AG20443 (cell line): Measurements from ENCODE around the gene DOCK8.

Experiments
- DNase-seq: peaks from one replicate; pipeline ENCODE4 v3.0.0; 2012; ENCODE audit warnings: low spot score, mixed read lengths

DOCK8 gene

DNA sequence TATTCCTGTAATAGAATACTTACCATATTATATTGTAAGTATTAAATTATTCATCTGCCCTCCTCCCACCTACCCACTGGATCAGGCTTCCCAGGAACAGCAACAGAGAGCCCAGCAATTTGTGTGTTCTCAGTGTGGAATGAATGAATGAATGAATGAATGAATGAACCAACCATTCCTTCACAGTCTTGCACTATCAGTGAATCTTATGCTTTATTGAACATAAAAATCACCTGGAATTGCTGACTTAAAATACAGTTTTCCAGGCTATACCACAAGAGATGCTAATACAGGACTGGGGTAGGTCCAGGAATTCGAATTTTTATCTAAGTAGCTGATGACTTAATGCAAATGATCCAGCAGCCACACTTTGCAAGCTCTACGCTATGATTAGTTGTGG lies 51.6 kb downstream of the DOCK8 start:
- DNase-seq = no peak

DNA sequence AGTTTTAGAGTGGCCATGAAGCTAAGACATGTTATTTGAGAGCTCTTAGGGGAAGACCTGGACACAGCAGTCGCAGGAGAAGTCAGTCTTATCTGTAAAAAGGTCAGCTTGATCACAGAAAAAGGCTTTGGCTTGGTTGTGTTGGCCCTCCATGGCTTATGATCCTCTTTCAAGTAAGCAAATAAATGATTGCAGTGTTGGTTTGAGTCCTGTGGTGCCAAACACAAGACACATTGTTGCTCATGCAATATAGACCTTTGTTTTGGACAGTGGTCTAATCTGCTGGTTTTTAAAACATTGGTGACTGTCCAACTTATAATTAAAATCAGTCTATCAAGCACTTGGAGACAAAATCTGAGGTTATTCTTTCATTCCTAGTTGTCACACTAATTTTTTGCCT lies 54.0 kb downstream of the DOCK8 start:
- DNase-seq = no peak

DNA sequence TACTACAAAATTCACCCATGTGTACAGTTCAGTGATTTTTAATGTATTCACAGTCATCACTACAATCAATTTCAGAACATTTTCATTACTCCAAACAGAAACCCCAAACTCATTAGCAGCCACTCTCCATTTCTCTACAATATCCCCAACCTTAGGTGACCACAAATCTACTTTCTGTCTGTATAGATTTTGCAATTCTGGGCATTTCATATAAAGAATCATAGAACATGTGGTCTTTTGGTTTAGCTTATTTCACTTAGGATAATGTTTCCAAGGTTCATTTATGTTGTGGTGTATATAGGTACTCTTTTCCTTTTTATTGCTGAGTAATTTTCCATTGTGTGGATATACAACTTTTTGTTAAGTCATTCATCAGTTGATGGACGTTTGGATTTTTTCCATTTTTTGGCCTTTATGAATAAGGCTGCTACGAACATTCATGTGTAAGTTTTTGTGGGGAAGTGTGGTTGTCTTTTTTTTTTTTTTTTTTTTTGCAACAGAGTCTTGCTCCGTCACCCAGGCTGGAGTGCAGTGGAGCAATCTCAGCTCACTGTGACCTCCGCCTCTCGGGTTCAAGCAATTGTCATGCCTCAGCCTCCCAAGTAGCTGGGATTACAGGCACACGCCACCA lies 54.5 kb downstream of the DOCK8 start:
- DNase-seq = no peak

DNA sequence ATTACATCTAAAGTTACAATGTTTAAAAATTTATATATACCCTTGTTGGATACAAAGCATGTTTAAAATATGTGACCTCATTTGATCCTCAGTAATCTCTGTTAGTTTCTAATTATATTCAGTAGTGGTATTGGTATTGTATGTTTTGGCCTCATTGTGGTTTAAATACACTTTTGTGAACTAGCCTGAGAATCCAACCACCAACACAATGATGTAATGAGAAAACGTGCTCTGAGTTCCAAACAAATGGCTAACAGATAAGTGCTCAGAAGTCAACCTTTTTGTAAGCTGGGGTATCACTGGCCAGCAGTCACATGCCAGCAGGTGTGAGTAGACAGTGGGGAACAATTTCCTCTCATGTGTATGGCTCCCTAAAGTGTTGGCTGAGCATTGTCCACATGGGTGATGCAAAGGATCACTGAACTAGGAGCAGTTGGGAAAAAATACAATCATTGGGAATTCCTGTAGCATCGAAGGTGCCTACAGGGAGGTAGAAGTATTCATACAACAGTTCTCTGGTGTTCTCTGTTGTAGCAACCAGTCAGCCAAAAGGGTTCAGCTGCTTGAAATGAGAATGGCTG lies 56.1 kb downstream of the DOCK8 start:
- DNase-seq = no peak

DNA sequence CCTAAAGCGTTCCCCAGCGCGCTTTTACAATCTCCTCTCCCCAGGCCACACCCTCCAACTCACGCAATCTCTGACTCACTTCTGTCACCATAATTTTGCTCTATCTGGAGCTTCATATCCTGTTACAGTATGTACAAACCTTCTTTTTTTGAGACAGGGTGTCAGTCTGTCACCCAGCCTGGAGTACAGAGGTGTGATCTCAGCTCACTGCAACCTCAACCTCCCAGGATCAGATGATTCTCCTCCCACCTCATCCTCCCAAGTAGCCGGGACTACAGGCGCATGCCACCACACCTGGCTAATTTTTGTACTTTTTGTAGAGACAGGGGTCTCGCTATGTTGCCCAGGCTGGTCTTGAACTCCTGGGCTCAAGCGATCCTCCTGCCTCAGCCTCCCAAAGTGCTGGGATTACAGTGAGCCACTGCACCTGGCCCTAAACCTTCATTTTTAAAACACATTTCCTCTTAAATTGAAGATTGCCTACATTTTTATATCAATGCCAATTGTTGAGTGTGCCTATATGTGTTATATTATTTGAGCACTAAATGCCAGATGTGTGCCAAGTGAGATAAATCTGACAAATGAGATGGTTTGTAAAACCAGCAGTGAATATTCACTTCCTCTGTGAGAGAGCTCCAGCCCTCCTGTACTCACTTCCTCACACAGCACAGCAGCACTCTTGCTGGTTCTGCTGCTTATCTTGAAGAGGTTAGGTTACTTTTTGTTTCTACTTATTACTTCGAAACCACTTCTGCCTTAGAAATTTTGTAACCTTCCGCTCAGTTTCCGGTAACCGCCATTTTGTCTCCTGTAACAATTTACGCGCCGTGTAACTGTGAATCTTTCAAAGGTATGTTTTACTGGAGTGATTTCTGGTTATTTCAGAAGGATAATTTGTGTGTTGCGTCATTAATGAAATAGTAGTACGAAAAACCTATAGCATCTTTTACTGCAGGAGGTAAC lies 57.9 kb downstream of the DOCK8 start:
- no peak for DNase-seq

DNA sequence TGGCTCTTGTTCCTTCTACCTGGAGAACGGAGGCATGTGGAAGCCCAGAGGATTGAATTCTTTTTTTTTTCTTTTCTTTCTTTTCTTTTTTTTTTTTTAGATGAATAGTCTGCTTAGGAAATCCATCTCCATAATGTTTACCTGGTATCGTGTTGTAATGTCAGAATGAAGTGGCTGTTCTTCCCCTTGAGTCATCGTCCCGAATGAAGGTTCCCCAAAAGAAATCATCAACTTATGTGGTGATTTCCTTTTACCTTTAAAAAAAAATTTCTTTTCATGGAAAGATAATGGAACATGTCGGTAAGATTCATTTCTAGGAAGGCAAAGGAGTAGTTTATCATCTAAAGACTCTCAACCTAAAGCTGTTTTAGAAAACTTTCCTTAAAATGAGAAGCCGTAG lies 59.7 kb downstream of the DOCK8 start:
- DNase-seq = no peak

DNA sequence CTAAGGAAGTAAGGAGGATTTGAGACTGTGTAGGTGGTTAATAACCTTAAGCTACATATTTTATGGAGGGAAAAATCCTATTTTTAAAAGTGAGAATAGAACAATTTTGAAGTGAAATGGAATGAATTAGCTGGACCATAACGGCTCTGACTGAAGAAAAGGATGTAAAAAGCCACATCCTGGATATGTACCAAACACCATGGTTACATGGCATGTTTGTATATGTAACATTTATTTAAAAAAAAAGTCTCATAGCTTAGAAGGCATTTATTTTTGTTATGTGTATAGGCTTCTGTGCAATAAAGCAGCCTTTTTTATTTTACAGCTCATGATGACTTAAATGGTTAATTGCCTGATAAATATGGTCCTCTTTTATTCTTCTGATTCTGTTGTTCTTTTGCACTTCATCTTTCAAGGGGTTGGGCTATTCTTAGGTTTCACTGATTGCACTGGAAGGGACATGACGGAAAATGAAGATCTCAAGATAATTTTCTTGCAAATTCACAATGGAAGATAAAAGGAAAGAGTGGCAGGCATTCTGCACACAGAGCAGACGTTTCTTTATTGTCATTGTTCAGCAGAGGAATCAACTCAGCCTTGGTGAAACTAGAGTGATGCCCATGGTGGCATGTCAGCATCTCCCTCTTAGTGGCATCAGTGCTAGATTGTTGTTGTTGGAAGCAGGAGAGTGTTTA lies 63.1 kb downstream of the DOCK8 start:
- DNase-seq = no peak

DNA sequence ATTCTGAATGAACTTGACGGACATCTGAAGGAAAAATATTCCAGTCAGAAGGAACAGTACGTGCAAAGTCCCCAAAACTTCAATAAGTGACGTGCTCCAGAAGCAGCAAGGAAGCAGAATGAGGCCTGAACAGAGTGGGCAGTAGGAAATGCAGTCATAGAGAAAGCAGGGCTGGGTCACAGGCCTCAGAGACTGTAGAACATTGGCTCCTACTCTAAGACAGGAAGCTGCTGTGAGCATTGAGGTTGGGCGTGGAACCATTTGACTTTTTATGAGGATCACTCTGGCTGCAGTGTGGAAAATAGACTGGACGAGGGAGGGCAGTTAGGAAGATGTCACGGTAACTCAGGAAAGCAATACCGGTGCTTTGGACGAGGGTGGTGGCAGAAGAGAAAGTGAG lies 64.0 kb downstream of the DOCK8 start:
- DNase-seq = no peak

DNA sequence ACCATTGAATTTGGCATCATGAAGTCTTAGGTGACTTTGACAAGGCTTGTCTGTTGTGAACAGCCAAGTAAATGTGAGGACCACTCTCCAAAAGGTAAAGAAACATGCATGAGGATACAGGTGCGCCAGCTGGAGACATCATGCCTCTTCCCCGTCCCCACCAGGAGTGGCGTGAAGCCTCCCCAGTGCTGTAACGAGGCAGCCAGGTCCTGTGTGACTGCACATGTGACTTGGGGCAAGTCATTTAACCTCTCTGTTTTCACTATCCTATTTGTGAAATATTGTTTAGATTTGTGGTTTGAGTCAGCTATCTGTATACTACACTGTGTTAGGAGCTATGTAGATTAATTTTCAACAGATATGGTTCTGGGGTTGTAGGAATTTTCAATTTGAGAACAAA lies 65.0 kb downstream of the DOCK8 start:
- no peak for DNase-seq

DNA sequence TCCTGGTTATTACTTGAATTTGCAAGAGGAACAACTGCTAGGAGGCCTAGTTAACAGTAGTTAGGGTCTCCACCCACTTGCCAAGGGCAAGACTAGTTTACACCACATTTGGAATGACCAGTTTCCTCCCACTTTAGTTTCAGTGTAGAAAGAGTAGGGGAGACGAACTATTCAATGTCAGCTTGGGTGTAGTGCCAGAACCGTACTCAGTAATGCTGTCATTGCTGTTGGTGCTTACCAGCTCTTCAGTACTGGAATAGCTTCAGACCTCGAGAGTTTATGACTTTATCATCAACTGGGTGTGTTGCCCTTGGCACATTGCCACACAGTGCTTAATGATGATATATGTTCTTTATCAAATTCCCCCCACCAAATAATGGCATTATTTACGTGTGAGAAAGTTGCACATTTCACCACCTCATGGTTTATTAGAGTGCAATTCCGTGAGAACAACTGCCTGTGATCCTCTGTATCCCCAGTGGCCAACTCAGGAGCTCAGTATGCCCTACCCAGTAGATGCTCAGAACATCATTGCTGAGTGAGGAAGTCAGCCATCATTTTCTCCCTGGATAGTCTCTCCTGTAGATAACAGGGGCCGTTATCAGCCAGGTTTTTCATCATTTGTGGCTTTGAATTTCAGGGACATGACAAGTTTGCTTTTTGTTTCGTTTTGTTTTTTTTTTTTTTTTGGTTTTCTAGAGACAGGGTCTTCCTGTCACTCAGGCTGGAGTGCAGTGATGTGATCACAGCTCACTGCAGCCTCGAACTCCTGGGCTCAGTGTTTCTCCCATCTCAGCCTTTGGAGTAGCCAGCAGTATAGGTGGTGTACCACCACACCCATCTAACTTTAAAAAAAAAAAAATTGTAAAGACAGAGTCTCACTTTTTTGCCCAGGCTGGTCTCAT lies 67.3 kb downstream of the DOCK8 start:
- DNase-seq = no peak

DNA sequence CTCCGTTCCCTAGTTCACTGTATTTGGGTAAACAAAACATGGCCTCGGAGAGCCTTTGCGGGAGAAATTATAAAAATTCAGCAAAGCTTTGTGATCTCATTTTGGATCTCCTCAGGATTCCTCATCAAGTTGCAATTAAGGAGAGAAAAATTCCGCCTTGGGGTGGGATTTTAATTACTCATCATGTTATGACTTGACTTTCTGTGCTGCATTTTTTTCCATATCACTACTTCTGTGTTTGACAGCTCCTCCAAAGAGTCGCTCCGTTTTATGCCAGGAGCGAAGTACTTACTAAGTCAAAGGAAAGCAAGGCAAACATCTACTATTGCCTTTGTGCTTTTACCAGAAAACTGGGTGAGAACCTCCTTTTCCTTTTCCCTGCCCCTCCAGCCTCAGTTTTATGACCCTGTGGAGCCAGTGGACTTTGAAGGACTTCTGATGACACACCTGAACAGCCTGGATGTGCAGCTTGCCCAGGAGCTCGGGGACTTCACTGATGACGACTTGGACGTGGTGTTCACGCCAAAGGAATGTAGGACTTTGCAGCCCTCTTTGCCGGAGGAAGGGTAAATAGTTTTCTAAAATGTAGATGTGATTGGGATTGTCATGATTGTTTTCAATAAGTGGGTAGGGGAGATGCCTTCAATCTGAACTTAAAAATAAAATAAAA lies 71.5 kb downstream of the DOCK8 start:
- DNase-seq = no peak

DNA sequence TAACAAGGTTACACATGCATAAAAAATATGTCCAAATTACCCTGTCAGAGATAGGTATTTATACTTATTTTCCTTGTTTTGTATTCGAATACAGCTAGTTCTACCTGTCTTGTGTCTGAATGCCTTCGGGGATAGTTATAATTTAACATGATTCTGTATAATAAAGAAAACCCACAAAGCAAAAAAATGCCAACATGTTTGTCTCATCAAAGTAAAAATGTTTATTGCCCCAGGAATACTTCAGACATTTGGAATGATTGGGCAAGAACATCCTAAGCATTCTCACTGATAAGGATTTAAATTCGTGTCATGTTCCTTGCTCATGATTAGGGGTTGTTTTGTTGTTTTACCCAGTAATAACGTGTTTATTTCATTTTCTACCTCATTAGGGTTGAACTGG lies 74.5 kb downstream of the DOCK8 start:
- no peak for DNase-seq

DNA sequence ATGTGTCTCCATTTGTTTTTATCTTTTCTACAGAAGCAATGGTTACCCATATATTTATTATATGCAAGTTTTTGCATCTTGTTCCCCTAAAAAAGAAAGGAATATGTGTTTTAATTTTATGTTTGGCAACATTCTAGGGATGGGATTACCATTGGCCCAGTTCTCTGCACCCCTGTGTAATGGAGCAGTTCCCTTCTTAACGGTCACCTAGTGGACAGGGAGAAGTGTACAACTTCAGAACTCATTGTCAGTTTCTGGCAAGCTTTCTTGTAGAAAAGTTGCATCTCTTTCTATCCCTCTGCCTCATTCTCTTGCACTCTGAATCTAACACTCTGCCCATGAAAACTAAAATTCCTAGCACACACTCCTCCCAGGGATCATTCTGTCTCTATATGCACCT lies 78.2 kb downstream of the DOCK8 start:
- no peak for DNase-seq

DNA sequence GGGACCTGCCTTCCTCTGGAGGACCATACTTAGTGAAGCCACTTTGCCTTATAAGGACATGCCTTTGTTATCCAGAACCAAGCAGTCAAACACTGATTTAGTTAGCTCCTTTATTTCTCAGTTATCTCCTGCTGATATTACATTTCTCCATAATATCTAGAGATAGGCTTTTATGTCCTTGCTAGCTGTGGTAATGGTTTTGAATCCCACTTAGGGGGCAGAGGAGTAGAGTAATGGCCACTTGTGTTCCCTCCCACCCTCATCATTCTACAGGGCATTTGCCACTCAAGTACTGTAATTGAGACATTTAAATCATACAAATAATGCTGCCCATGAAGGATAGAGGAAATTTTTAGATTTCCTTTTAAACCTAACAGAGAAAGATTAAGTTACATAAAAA lies 80.9 kb downstream of the DOCK8 start:
- DNase-seq = no peak

DNA sequence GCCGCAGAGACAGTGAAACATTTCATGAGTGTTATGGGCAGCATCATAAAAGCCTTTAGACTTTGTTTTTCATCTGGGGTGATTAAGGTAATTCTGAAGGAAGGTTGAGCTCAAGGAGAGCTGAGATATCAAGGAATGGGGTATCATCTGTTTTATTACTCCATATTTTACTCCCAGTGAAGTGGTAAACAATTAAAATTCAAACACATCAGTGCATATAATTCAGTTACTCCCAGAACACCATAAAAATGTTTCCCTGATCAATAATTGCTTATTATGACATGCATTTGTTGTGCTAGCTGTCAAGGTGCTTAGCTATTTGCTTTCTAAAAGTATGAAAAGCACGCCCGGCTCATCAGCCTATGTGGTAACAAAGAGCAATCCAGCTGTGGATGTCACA lies 81.7 kb downstream of the DOCK8 start:
- no peak for DNase-seq

DNA sequence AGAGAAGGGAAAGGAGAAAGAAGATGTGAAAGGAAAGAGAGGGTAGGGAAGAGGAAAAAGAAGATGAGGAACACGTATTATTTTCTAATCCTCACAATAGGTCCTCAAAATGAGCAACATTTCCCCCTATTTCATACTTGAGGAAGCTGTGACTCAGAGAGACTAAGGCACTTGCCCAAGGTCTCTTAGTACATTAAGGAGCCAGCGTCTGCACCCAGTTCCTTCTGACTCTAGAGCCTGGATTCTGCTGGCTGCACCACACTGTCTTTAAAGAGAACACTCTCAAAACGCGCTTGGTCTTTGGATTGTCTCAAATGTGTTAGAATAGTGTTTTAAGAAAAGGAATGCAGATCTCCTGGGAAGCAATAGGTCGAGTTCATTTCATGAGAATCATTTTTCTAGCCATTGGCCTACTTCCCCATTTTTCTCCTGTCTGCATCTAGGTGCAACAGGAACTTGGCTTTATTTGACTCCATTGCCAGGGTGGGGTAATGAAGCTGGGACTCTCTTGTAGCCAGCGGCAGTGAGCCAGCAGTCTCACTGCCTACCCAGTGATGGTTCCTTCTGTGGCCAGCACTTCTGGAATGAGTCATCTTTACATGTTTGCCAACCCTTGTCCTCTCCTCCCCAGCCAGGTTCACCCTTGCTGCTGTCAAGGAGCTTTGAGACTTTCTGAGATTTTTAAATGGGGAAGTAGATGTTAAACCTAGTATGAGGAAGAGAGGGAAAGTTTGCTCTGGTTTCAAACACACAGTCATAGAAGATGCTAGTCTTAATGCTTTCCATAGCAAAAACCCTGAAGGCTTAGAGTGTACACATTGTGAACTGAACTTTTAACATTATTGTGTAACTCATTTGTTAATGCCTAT lies 82.7 kb downstream of the DOCK8 start:
- DNase-seq = no peak

DNA sequence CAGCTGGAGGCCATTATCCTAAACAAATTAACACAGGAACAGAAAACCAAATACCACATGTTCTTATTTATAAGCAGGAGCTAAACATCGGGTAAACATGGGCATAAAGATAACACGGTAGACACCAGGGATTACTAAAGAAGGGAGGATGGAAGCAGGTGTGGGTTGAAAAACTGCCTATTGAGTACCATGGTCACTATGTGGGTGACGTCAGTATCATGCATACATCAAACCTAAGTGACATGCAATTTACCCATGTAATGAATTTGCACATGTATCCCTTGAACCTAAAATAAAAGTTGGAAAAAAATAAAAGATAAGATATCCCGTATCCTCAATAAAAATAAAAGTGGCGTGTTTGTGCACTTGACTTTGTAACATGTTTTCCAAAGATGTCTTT lies 88.8 kb downstream of the DOCK8 start:
- no peak for DNase-seq

DNA sequence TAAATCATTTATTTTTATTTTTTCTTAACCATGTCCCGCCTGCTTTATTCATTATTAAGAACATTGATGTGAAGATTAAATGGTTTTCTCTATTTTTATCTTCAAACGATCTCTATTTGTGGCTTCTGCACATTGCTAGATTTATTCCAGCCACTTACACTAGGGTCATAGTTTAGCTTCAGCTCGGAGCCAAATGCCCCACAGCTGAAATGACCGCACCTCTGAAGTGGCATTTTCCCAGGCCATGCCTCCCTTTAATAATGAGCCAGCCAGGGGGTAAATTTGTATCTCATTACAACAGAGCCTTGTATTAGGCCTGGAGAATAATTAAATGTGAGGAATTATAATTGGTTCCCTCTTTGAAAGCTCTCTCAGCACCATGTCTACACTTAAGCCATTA lies 89.4 kb downstream of the DOCK8 start:
- no peak for DNase-seq

DNA sequence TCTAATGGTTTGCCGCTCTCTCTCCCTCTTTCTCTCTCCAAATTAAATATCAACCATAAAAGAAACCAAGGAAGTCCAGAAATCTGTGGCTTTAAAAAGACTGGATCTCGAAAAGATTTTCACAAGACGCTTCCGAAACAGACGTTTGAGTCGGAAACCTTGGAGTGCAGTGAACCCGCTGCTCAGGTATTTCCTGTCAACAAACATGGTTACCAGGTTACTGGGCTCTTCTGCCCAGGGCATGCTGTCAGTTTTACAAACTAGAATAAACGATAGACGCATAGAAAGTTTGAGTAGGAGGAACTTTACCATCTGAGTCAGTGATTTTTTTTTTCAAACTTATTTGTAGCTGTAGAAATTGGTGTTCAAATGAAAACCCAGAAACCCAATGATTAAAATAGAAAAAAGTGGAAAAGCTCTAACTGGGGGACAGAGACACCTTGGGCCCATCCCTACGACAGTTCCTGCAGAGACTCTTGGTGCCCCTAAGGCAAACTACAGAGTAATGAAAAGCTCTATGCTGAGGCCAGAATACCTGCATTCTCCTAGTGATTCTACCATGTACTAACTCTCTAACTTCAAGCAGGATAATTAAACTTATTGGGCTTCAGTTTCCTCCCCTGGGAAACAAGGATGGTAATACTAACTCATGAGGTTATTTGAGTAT lies 90.0 kb downstream of the DOCK8 start:
- DNase-seq = no peak

DNA sequence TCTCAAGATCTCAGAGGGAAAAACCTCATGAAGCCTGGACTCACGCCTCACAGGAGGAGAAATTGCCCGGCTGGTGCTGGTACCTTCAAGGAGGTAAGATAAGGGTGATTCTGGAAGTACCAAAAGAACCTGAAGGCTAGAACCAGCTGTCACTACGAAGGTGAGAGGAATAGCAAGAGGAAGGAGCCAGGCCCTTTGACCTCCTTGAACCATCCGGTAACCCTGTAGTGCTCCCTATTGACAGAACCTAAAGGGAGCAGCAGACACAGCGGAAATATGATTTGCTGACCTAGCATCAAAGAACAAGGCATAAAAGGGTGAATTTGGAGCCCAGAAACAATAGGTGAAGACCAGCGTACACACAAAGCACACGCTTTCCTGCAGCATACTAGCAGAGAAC lies 92.2 kb downstream of the DOCK8 start:
- DNase-seq = no peak
